HL-60/S4 treated with retinoic acid at 250 ng/mL for 4 days and 3 days (cell line): Measurements from ENCODE around the gene DYRK2.

Experiments used
- in situ Hi-C: fragments of 300-500 bp; cut with MboI; formaldehyde crosslinking; loops from 2 replicates; pipeline ENCODE4 v1.7.0; 2022; ENCODE audit warnings: low sequenced_read_pairs

The DYRK2 gene

GRCh38 chr12:67698672-67699581 lies 50.4 kb downstream of the DYRK2 start:
- in situ Hi-C loops, result no loop called here

- in situ Hi-C loops, result no loop called here
These were observed 52.6 kb downstream of the DYRK2 start for GRCh38 chr12:67701121-67701520.

GRCh38 chr12:67702136-67702535 lies 53.6 kb downstream of the DYRK2 start:
- in situ Hi-C loops, result no loop called here

GRCh38 chr12:67704071-67704470 lies 55.5 kb downstream of the DYRK2 start:
- in situ Hi-C loops, result no loop called here

GRCh38 chr12:67705394-67706370 lies 57.1 kb downstream of the DYRK2 start:
- in situ Hi-C loops, result no loop called here

- in situ Hi-C loops, result no loop called here
These were observed 60.9 kb downstream of the DYRK2 start for GRCh38 chr12:67709367-67709954.

- in situ Hi-C loops, result no loop called here
These were observed 62.0 kb downstream of the DYRK2 start for GRCh38 chr12:67710582-67710981.

GRCh38 chr12:67712011-67712410 lies 63.5 kb downstream of the DYRK2 start:
- in situ Hi-C loops, result no loop called here

GRCh38 chr12:67714648-67715047 lies 66.1 kb downstream of the DYRK2 start:
- in situ Hi-C loops, result no loop called here
